ENCODE measurements around the gene ZNF570. TPM values are rescaled to one million over a fixed set of nuclear protein-coding genes. Genes with fewer than 3 reads are reported as not detected.
A peak's percentile ranks its signal among the peaks of the same experiment; 100 is the strongest.

ZNF570 gene
- 1.3 TPM for polyA plus RNA-seq (2012; ENCODE audit: insufficient read length, low read depth)

GRCh38 chr19:37468961-37469777 is at the start of gene ZNF570:
Gene ZNF570, plus strand, starts transcription at chr19:37469356. Its CDS starts 999 bp downstream, at chr19:37470355.
- 0 out of 2 replicates have a peak, but pooled peaks have one; percentile 23 for TF ChIP-seq TAF1 (IDR thresholded peaks at IDR 0.05; ENCODE audit: borderline replicate concordance, insufficient read depth, low read length)
- peak; percentile 76 for TF ChIP-seq POLR2AphosphoS5 (IDR thresholded peaks at IDR 0.05; ENCODE audit: low read depth, low read length)
- no peak for TF ChIP-seq SIN3A (IDR thresholded peaks at IDR 0.05; ENCODE audit: borderline replicate concordance, insufficient read depth, low read length)

GRCh38 chr19:37452500-37453245 is 16.5 kb upstream of the ZNF570 start:
- no peak for TF ChIP-seq REST (IDR thresholded peaks at IDR 0.05; ENCODE audit: insufficient read depth in 1 of 2, low read depth in 2 of 2, low read length in 2 of 2)
- no peak for TF ChIP-seq POLR2AphosphoS5 (IDR thresholded peaks at IDR 0.05; ENCODE audit: low read depth, low read length)
- no peak for TF ChIP-seq TAF1 (IDR thresholded peaks at IDR 0.05; ENCODE audit: borderline replicate concordance, insufficient read depth, low read length)
- no peak for TF ChIP-seq FOXP2 (optimal IDR thresholded peaks at IDR 0.05; ENCODE audit: borderline replicate concordance, extremely low read depth, extremely low read length, insufficient read depth)
- TF ChIP-seq SIN3A (IDR thresholded peaks at IDR 0.05; ENCODE audit: borderline replicate concordance, insufficient read depth, low read length): no peak

GRCh38 chr19:37466277-37466797 is 2.8 kb upstream of the ZNF570 start:
- TF ChIP-seq FOXP2 (optimal IDR thresholded peaks at IDR 0.05; ENCODE audit: borderline replicate concordance, extremely low read depth, extremely low read length, insufficient read depth) (no peak), REST (IDR thresholded peaks at IDR 0.05; ENCODE audit: insufficient read depth in 1 of 2, low read depth in 2 of 2, low read length in 2 of 2) (no peak), SIN3A (IDR thresholded peaks at IDR 0.05; ENCODE audit: borderline replicate concordance, insufficient read depth, low read length) (no peak), POLR2AphosphoS5 (IDR thresholded peaks at IDR 0.05; ENCODE audit: low read depth, low read length) (no peak), TAF1 (IDR thresholded peaks at IDR 0.05; ENCODE audit: borderline replicate concordance, insufficient read depth, low read length) (no peak)

GRCh38 chr19:37466798-37467607 is 2.2 kb upstream of the ZNF570 start, which contains the start of gene ZNF569:
Gene ZNF569, minus strand, starts transcription at chr19:37467444. Its CDS starts 22,523 bp downstream, at chr19:37444921.
- TF ChIP-seq REST (IDR thresholded peaks at IDR 0.05; ENCODE audit: insufficient read depth in 1 of 2, low read depth in 2 of 2, low read length in 2 of 2) (no peak), FOXP2 (optimal IDR thresholded peaks at IDR 0.05; ENCODE audit: borderline replicate concordance, extremely low read depth, extremely low read length, insufficient read depth) (peak; percentile 51), TAF1 (IDR thresholded peaks at IDR 0.05; ENCODE audit: borderline replicate concordance, insufficient read depth, low read length) (peak; percentile 81; the same call in 1 of the 2 replicates), SIN3A (IDR thresholded peaks at IDR 0.05; ENCODE audit: borderline replicate concordance, insufficient read depth, low read length) (no peak; the same call in 1 of the 2 replicates), POLR2AphosphoS5 (IDR thresholded peaks at IDR 0.05; ENCODE audit: low read depth, low read length) (peak; percentile 47)

Data from PFSK-1 (cell line).